T-helper 22 cell (primary cell): ENCODE data around the gene SLC6A8.

Experiments used
- DNase-seq: peaks from one replicate; pipeline ENCODE4 v3.0.0-alpha.2; 2020; ENCODE audit warnings: low read depth

SLC6A8 gene

DNA sequence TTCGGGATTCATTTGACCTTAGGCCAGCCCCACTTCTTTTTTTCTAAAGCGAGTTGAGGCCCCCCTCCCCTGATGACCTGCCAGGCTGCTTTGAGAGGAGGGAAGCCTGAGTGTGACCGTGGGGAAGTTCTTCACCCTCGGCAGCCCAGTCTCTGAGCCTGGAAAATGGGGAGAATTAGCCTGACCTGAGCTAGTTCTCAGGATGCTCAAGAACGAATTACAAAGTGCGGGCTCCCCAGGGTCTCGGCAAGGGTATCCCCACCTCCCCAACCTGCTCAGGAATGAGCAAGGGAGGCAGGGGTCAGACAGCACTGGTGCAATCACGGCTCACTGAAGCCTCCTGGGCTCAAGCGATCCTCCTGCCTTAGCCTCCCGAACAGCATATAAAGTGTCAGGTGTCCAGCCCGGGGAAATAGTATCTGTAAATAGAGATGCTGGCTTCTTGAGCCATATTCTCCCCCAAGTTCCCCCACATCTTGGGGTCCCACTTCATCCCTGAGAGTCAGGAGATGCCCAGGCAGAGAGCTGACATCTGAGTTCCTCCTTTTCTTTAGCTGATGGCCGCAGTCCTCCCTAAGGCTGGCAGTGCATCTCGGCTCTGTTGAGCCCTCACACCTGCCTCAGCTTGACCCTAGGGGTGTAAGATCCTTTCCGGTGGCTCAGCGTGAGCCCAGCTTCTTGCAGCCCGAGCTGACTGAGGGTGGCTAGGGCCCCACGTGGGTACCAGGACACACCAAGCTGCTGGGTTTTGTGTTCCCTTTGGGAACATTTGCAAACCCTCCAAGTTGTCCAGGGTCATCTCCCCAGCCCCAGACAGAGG is 39.2 kb upstream of the SLC6A8 start:
- DNase-seq = no peak

GRCh38 chrX:153649178-153649914 is 38.4 kb upstream of the SLC6A8 start:
- no peak for DNase-seq

DNA sequence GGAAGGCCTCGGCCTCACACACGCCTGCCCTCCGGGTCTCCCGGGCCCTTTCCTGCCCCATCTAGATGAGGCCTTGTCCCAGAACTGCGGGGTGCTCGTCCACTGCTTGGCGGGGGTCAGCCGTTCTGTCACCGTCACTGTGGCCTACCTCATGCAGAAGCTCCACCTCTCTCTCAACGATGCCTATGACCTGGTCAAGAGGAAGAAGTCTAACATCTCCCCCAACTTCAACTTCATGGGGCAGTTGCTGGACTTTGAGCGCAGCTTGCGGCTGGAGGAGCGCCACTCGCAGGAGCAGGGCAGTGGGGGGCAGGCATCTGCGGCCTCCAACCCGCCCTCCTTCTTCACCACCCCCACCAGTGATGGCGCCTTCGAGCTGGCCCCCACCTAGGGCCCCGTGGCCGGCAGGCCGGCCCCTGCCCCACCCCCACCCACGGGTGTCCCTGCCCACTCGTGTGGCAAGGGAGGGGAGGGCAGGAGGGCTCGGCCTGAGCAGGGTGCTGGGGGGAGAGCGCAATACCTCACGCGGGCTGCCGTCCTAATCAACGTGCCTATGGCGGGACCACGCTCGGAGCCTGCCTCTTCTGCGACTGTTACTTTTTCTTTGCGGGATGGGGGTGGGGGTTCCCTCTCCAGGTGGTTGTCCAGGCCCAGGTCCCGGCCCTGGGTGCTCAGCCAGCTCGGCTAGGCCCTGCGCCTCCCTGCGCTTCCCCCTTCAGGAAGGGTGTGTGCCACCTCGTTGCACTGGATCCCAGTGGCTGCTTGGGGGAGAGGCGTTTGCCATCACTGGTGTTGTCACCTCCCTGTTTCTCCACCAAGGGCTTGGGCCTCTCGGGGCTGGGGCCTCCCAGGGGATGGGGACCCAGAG is 37.6 kb upstream of the SLC6A8 start:
- DNase-seq = no peak

GRCh38 chrX:153650959-153651358 is 36.8 kb upstream of the SLC6A8 start:
- DNase-seq = no peak

DNA sequence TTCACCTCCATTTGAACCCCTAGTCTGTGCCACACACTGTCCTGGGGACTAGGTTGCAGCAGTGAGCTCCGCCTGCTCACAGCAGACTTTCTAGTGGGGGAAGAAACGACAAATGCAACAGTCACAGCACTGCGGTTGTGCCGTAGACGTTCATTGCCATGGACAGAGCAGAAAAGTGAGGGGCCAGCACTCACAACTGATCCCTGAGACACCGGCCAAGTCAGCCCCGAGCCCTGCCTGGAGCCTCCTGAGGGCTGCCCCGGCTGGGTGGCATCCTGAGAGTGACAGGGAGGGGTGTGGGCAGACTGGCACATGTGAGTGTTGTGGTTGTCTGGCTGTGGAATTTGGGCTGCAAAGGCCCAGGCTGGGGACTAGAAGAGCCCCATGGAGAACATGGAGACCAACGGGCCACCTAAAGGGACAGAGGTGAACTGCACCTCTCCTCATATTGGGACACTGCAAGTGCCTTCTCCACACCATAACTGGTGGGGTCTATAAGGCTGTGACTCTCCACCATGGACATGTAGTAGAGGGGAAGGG is 36.1 kb upstream of the SLC6A8 start:
- DNase-seq = no peak

DNA sequence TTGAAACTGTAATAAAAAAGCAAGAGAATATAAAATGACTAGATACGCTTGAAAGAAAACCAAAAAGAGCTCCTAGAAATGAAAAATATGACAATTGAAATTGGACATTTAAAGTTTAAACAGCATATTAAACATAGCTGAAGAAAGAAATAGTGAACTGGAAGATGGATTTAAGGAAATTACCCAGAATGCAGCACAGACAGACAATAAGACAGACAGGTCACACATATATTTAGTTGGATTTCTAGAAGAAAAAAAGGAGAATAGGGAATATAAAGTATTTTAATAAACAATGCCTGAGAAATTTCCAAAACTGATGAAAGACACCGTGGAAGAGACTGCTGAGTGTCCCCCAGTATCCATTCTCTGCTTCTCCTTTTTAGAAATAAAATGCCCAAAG is 34.2 kb upstream of the SLC6A8 start:
- no peak for DNase-seq

DNA sequence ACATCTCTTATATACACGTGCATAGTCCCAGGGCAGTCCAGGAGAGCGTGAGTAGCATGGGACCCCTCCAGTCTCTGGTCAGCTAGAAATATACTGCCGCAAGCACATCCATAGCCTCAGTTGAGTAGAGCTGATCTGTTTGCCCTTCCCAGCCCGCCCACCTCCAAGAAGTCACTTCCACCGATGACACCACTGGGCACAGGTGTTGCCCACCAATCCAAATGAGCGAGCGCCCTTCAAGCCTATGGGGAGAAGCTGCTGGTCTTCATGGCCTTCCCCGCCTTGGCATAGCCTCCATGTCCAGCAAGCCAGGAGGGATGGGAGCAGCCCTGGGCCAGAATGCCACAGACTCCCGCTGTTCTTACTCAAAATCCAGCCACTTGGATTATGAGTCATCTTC is 30.6 kb upstream of the SLC6A8 start:
- DNase-seq = no peak

DNA sequence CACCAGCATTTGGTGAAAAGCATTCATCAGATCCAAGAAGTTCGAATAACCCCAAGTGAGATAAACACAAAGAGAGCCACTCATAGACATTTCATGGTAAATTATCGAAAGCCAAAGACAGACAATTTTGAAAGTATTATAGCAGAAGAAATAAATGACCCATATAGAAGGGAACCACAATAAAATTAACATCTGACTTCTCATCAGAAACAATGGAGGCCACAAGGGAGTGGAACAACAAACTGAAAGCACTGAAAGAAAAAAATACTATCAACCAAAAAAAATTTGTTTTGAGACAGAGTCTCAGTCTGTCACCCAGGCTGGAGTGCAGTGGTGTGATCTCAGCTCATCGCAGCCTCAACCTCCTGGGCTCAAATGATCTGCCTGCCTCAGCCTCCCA is 28.5 kb upstream of the SLC6A8 start:
- no peak for DNase-seq

DNA sequence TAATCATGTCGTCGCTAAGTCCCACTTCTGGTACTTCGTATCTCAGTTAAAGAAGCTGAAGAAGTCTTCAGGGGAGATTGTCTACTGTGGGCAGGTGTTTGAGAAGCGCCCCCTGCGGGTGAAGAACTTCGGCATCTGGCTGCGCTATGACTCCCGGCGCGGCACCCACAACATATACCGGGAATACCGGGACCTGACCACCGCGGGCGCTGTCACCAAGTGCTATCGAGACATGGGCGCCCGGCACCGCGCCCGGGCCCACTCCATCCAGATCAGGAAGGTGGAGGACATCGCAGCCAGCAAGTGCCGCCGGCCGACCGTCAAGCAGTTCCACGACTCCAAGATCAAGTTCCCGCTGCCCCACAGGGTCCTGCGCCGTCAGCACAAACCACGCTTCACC is 25.5 kb upstream of the SLC6A8 start:
- DNase-seq = no peak

GRCh38 chrX:153665726-153666306 is 21.9 kb upstream of the SLC6A8 start:
- DNase-seq = no peak

GRCh38 chrX:153667281-153667955 is 20.3 kb upstream of the SLC6A8 start:
- DNase-seq = no peak

- DNase-seq = peak; percentile 39
Measured at GRCh38 chrX:153667956-153668396, 19.8 kb upstream of the SLC6A8 start.

GRCh38 chrX:153668423-153669173 is 19.1 kb upstream of the SLC6A8 start:
- DNase-seq = no peak

GRCh38 chrX:153669174-153669890 is 18.4 kb upstream of the SLC6A8 start:
- DNase-seq = no peak

GRCh38 chrX:153669901-153670731 is 17.6 kb upstream of the SLC6A8 start:
- DNase-seq = no peak

- DNase-seq = no peak
Measured at GRCh38 chrX:153670748-153671588, 16.8 kb upstream of the SLC6A8 start.

- DNase-seq = no peak
Measured at GRCh38 chrX:153671589-153672530, 15.9 kb upstream of the SLC6A8 start.
